A549 treated with CORT108297 at 1 μM for 4 hours (cell line): ENCODE results near the gene C11orf52. TPM values are rescaled to one million over a fixed set of nuclear protein-coding genes. Genes with fewer than 3 reads are reported as not detected.

ENCODE experiments used
- total RNA-seq: library from RNA; stranded (reverse); fragments of 200-300 nt; extraction: Qiagen RNA extraction; gene quantifications from 5 replicates; pipeline ENCODE4 v1.2.3, GENCODE V29; 2022

The C11orf52 gene
- 0.11 TPM in 1 of 5 replicates, not detected in the others for total RNA-seq

GRCh38 chr11:111918390-111919256 is at the start of gene C11orf52:
Gene C11orf52 (plus strand): TSS chr11:111918913. CDS start chr11:111918973, 60 bp downstream.

GRCh38 chr11:111870886-111871692 is 47.6 kb upstream of the C11orf52 start, which contains the start of gene ALG9:
Gene ALG9 (minus strand): TSS chr11:111871581. CDS start chr11:111871482, 99 bp downstream.

GRCh38 chr11:111878849-111879636 is 39.7 kb upstream of the C11orf52 start, which contains the start of the genes CFAP68 and FDXACB1:
Gene CFAP68 (plus strand): TSS chr11:111879541. CDS start chr11:111879561, 20 bp downstream.
Gene FDXACB1 (minus strand): TSS chr11:111879165. CDS start chr11:111879132, 33 bp downstream.

GRCh38 chr11:111911563-111912401 is 6.9 kb upstream of the C11orf52 start, which contains the start of gene CRYAB:
Gene CRYAB (minus strand): TSS chr11:111911770. CDS start chr11:111911724, 46 bp downstream.

GRCh38 chr11:111912535-111912934 is 6.2 kb upstream of the C11orf52 start, which contains the start of gene HSPB2:
Gene HSPB2 (plus strand): TSS chr11:111912734. CDS start chr11:111912830, 96 bp downstream.

Other genes with a start within 250 kb of the C11orf52 start
- 14.1 to 18.7 TPM (median 17.8 TPM) in 5 replicates for gene PPP2R1B, start 152.5 kb upstream of the C11orf52 start, total RNA-seq
- gene ALG9, start 47.3 kb upstream of the C11orf52 start, total RNA-seq: 18.9 to 20.3 TPM (median 19.8 TPM) in 5 replicates
- gene FDXACB1, start 39.7 kb upstream of the C11orf52 start, total RNA-seq: 1.3 to 1.7 TPM (median 1.6 TPM) in 5 replicates
- gene CFAP68, start 39.4 kb upstream of the C11orf52 start, total RNA-seq: 28.4 to 34.2 TPM (median 31.2 TPM) in 5 replicates
- gene CRYAB, start 7.1 kb upstream of the C11orf52 start, total RNA-seq: 5.5 to 13.0 TPM (median 6.5 TPM) in 5 replicates
- gene HSPB2, start 6.2 kb upstream of the C11orf52 start, total RNA-seq: not detected in 5 replicates
- 4.1 to 7.5 TPM (median 6.9 TPM) in 5 replicates for gene DIXDC1, start 18.4 kb downstream of the C11orf52 start, total RNA-seq
- 24.4 to 33.2 TPM (median 28.3 TPM) in 5 replicates for gene DLAT, start 106.5 kb downstream of the C11orf52 start, total RNA-seq
- gene PIH1D2, start 155.1 kb downstream of the C11orf52 start, total RNA-seq: 0.77 to 1.5 TPM (median 0.99 TPM) in 5 replicates
- gene NKAPD1, start 155.4 kb downstream of the C11orf52 start, total RNA-seq: 12.1 to 18.8 TPM (median 14.4 TPM) in 5 replicates
- 67.1 to 72.7 TPM (median 69.5 TPM) in 5 replicates for gene TIMM8B, start 167.8 kb downstream of the C11orf52 start, total RNA-seq
- gene SDHD, start 168.0 kb downstream of the C11orf52 start, total RNA-seq: 66.2 to 98.0 TPM (median 68.1 TPM) in 5 replicates
- gene IL18, start 245.2 kb downstream of the C11orf52 start, total RNA-seq: 92.2 to 108 TPM (median 101 TPM) in 5 replicates
- 0.17 TPM in 1 of 5 replicates, not detected in the others for gene TEX12, start 248.5 kb downstream of the C11orf52 start, total RNA-seq